ENCODE measurements around the gene GABBR2. TPM values are rescaled to one million over a fixed set of nuclear protein-coding genes. Genes with fewer than 3 reads are reported as not detected.

Gene GABBR2
- total and polyA plus RNA-seq, 2 donors = 0.04 to 0.53 TPM

DNA sequence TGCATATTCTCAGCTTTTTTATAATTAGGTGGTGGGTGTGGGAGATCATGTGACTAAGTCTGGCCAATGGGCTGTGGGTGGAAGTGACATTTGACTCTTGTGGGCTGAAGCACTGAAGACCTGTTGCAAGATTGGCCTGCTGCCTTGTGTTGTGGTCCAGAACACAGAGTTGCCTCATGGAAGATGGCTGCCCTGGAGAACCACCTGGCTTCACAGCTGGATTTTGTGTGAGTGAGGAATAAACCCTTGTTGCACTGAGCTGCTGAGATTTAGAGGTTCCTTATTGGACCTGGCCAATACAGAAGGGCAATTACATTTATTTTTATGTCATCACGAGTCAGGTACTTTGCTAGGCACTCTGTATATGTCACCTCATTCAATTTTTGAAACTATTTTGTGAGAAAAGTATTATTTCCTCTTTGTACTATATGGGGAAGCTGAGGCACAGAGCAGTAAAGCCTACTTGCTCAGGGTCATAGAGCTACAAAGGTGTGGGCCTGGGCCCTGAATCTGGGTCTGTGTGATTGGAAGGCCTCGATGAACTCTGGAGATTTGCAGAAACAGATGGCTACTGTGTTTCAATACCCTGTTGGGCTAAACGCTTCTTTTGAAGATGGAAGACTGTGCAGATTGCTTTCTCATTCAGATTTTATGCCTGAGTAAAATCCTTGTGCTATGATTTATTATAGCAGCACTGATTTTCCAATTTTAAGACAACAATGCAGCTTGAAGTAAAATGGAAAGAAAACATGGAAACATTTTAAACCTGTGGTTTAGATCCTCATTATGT is 382.1 kb downstream of the GABBR2 start:
- H3K27ac ChIP-seq (ENCODE audit: low read depth) = no peak overlapping the region
- no peak for DNase-seq (ENCODE audit: extremely low spot score)
- WGBS = 79% methylated on average over 3 of the region's 3 CpGs
- no peaks in the 10 kb centered on the region for H3K4me1 ChIP-seq (ENCODE audit: insufficient read depth)
- H3K4me3 ChIP-seq (ENCODE audit: low read depth, low read length) = no peak overlapping the region
- H3K36me3 ChIP-seq (ENCODE audit: insufficient read depth) = no peaks in the 10 kb centered on the region

DNA sequence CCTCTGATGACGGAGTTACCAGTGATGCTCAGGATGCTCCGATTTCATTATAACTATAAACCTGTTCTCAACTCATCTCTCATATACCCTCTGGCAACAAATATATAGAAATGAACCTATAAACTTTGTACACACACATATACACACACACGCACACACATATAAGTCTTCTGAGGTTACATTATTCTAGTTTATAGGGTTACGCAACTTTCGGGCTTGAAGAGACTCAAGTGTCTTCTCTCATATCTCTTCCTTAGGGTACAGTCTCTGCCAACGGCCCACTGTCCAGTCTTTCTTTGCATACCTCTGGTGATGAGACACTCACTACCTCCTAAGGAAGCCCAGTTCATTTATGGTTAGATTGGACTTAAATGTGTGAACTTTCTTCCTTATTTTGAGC is 383.9 kb downstream of the GABBR2 start:
- Histone ChIP-seq H3K36me3 (ENCODE audit: insufficient read depth) (no peaks in the 10 kb centered on the region), H3K27ac (ENCODE audit: low read depth) (no peak overlapping the region), H3K4me1 (ENCODE audit: insufficient read depth) (no peaks in the 10 kb centered on the region), H3K4me3 (ENCODE audit: low read depth, low read length) (no peak overlapping the region)
- DNase-seq (ENCODE audit: extremely low spot score) = no peak
- WGBS = 61% methylated on average over 6 of the region's 6 CpGs

DNA sequence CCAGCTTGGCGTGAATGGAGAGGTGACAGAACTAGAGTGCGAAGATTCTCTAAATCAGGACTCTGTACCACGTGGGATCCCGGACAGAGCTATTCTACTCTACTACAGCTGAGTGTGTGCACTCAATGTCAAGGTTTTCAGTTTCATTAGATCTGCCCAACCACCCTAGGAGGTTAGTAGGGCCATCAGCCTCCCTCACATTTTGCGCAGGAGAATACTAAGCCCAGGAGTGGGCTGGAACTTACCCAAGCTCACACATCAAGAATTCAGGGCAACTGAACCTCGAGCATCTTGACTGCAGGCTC is 385.0 kb downstream of the GABBR2 start:
- 92% methylated on average over 6 of the region's 6 CpGs for WGBS
- Histone ChIP-seq H3K4me1 (ENCODE audit: insufficient read depth) (no peaks in the 10 kb centered on the region), H3K36me3 (ENCODE audit: insufficient read depth) (no peaks in the 10 kb centered on the region), H3K27ac (ENCODE audit: low read depth) (no peak overlapping the region), H3K4me3 (ENCODE audit: low read depth, low read length) (no peak overlapping the region)
- DNase-seq (ENCODE audit: extremely low spot score) = no peak

DNA sequence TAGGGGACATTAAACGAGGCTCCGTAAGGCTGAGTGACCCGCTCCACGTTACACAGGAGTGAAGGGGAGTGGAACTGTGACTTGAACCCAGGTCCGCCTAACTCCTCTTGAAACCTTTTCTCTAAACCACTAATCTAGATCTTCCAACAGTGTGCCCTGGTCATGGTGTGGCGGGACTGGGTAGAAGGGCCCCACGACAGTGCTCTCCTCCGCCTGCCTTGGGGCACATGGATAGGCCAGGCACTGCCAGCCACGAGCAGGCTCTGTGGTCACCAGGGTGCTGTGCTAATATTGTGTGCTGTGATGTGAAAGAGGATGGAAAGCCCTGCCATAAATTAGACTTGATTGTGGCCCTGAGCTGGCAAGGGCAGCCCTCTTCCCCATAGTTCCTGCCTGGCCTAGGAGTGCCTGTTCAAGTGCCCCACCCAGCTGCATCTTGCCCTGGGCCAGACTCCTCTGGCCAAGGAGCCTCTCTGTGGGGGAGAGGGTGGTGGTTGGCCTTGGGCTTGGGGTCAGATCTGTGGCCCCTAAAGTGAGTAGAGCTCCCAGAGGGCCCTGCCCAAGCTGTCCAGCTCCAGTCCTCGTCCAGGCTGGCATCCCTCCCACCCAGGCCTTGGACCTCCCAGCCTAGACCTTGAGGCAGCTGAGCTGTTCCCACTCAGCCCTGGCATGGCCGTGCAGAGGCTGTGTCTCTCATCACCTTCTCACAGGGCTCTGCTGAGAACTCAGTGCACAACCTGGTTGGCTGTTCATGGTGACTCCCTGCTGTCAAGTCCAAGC is 385.5 kb downstream of the GABBR2 start:
- WGBS = 90% methylated on average over 11 of the region's 11 CpGs
- Histone ChIP-seq H3K4me1 (ENCODE audit: insufficient read depth) (no peaks in the 10 kb centered on the region), H3K27ac (ENCODE audit: low read depth) (no peak overlapping the region), H3K36me3 (ENCODE audit: insufficient read depth) (no peaks in the 10 kb centered on the region), H3K4me3 (ENCODE audit: low read depth, low read length) (no peak overlapping the region)
- no peak for DNase-seq (ENCODE audit: extremely low spot score)

DNA sequence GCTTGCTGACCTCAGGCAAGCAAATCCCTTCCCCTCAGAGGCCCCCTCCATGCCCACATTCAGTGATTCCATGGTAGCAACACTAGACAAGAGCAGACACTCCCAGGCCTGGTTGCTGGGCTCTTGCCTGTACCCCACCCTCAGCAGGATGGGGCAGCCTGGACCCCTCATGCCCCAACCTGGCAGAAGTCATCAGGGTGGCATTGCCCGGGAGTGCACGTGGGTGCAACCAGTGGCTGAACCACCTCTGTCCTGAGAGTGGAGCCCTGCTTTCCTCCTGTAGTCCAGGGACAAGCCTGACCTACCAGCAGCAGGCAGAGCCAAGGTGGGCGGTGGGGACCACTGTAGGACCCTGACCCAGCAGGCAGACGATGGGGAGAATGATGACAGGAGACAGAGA is 387.5 kb downstream of the GABBR2 start:
- WGBS = 86% methylated on average over 4 of the region's 4 CpGs
- no peak overlapping the region for H3K4me3 ChIP-seq (ENCODE audit: low read depth, low read length)
- DNase-seq (ENCODE audit: extremely low spot score) = no peak
- H3K27ac ChIP-seq (ENCODE audit: low read depth) = no peak overlapping the region
- no peaks in the 10 kb centered on the region for H3K4me1 ChIP-seq (ENCODE audit: insufficient read depth)
- H3K36me3 ChIP-seq (ENCODE audit: insufficient read depth) = no peaks in the 10 kb centered on the region

DNA sequence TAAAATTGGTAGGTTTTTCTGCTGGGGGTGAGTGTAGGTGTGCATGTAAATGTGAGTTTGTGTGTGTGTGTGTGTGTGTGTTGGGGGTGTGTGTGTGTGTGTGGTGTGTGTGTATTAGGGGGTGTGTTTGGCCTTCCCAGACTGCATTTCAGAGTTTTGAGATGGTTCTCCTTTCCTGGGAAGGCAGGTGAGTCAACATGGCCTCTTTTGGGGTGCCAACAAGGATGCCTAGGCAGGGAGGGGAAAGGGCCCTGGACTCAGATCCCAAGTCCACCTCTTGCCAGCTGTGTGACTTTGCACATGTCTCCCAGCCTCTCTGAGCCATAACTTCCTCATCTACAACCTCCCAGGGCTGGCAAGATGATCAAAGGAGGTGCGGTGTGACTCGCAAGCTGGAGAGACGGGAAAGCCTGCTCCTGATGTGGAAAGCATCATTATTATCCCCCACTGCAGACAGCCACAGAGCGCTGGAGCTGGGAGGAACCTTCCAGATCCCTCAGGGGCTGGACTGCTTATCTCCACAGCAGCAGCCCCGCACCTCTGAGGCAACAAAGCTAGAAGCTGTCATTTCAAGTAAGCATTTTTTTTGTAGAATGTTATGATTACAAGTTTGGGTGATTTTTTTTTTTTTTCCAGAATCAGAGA is 389.8 kb downstream of the GABBR2 start:
- no peak overlapping the region for H3K4me3 ChIP-seq (ENCODE audit: low read depth, low read length)
- WGBS = 61% methylated on average over 5 of the region's 5 CpGs
- H3K4me1 ChIP-seq (ENCODE audit: insufficient read depth) = no peaks in the 10 kb centered on the region
- DNase-seq (ENCODE audit: extremely low spot score) = no peak
- H3K27ac ChIP-seq (ENCODE audit: low read depth) = no peak overlapping the region
- H3K36me3 ChIP-seq (ENCODE audit: insufficient read depth) = no peaks in the 10 kb centered on the region

DNA sequence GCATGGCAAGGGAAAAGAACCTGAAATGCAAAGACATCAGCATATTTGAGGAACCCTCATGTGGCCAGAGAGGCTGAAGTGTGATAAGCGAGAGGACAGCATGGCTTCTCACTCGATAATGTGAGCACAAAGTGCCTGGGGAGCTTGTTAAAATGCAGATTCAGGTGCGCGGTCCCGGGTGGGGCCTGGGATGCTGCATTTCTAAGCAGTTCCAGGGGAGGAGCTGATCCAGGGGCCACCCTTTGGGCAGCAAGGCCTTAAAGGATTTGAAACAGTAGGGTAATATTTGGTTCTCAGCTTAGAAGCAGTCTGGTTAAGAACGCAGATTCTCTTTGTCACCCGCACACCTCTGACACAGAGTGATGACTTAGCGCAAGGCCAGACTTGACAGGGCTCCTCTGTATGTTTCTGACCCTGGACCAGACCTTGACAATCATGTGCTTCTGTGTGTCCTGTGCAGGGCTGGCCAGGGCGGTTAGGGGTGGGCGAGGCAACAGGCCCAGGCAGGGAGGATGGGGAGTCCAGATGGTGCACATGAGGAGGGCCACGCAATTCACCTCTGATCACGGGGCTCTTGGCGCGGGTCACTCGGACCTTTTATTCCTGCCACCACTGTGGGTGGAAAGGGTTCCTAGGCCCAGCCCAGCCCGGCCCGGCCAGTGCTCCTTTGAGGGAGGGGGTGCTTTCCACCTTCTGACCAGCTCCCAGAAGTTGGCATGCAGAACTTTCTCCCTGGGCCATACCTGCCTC is 390.5 kb downstream of the GABBR2 start:
- no peaks in the 10 kb centered on the region for H3K36me3 ChIP-seq (ENCODE audit: insufficient read depth)
- no peak overlapping the region for H3K4me3 ChIP-seq (ENCODE audit: low read depth, low read length)
- H3K4me1 ChIP-seq (ENCODE audit: insufficient read depth) = no peaks in the 10 kb centered on the region
- H3K27ac ChIP-seq (ENCODE audit: low read depth) = no peak overlapping the region
- 90% methylated on average over 17 of the region's 17 CpGs for WGBS
- DNase-seq (ENCODE audit: extremely low spot score) = no peak

DNA sequence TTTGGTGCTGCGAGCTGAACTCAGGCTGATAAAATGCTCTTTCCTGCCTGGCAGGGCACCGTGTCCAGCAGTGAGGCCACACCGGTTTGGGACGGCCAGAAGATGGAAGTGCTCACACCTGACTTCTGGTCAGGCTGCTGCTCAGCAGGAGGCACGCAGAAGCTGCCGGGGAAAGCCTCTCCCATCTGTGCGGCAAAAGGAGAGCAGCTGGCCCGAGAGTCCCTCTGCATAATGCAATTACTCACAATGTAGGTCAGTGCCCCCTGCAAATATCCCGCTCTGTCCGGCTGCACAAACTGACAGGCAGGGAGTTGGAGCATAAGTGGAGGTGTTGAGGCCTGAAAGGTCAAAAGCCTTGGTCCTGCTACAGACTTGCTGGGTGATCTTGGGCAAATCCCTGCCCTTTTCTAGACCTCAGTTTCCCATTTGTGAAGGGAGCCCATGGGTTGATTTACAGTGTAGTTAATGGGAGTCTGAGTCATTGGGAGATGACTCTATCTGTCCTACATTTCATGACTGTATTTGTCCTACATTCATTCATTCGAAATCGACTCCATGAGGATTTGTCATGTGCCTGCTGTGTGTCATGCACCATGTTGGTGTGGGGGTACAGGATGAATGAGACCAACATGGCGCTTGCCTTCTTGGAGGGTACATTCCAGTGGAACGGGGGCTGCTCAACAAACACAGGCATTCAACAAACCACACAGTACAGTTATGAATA is 391.4 kb downstream of the GABBR2 start:
- Histone ChIP-seq H3K4me1 (ENCODE audit: insufficient read depth) (no peaks in the 10 kb centered on the region), H3K4me3 (ENCODE audit: low read depth, low read length) (no peak overlapping the region), H3K36me3 (ENCODE audit: insufficient read depth) (no peaks in the 10 kb centered on the region), H3K27ac (ENCODE audit: low read depth) (no peak overlapping the region)
- 72% methylated on average over 14 of the region's 14 CpGs for WGBS
- DNase-seq (ENCODE audit: extremely low spot score) = no peak

DNA sequence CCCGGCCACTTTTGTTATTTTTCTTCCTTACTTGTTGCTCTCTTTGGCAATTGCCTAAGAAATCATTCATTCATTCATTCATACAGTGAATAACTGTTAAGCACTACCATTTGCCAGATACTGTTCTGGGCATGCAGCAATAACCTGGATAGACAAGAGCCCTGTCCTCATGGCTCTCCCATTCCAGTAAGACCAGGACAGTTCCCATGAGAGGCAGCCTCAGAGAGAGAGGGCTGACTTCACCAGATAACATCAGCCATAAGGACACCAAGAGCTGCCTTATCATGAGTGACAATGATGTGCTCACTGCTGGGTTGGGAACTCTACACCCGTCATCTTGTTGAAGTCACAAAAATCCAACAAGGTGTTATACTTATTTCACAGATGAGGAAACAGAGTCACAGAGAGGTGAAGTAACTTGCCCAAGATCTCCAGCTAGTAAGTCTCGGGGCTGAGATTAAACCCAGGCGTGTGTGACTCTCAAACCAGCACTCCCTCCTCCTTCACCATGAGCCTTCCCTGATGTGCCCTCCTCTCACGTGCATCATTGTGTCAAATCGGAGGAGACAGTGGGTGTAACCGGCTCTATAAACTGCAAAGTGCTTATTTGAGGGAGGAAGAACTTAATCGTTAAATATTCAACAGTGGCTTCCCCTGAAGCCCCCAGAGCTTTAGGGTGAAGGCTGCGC is 392.1 kb downstream of the GABBR2 start:
- H3K4me3 ChIP-seq (ENCODE audit: low read depth, low read length) = no peak overlapping the region
- no peaks in the 10 kb centered on the region for H3K36me3 ChIP-seq (ENCODE audit: insufficient read depth)
- 70% methylated on average over 9 of the region's 9 CpGs for WGBS
- no peak overlapping the region for H3K27ac ChIP-seq (ENCODE audit: low read depth)
- DNase-seq (ENCODE audit: extremely low spot score) = no peak
- no peaks in the 10 kb centered on the region for H3K4me1 ChIP-seq (ENCODE audit: insufficient read depth)

DNA sequence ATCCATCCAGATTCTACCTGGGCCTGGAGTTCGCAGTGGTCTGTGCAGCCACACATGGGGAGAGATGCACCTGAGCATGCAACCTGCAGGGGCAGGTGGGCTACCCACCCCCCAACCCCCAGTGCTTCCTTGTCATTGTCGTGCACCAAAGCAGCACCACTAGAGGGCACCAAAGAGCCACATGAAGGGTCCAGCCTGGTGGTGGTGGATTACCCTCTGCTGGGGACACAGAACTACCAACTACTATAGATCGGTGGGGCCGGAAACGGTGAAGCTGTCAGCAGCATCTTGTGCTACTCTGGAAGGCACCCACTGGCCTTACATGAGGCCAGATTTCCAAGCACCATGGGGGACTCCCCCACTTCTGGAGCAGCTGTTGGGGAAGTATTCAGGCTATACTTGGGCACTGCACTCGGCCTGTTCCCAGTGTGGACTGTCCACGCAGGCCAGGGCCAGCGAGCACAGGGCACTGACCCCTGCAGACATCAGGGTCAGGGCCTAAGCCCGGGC is 393.1 kb downstream of the GABBR2 start:
- H3K4me3 ChIP-seq (ENCODE audit: low read depth, low read length) = no peak overlapping the region
- H3K27ac ChIP-seq (ENCODE audit: low read depth) = no peak overlapping the region
- H3K36me3 ChIP-seq (ENCODE audit: insufficient read depth) = no peaks in the 10 kb centered on the region
- DNase-seq (ENCODE audit: extremely low spot score) = peak; percentile 54
- H3K4me1 ChIP-seq (ENCODE audit: insufficient read depth) = no peaks in the 10 kb centered on the region
- 35% methylated on average over 9 of the region's 9 CpGs for WGBS

DNA sequence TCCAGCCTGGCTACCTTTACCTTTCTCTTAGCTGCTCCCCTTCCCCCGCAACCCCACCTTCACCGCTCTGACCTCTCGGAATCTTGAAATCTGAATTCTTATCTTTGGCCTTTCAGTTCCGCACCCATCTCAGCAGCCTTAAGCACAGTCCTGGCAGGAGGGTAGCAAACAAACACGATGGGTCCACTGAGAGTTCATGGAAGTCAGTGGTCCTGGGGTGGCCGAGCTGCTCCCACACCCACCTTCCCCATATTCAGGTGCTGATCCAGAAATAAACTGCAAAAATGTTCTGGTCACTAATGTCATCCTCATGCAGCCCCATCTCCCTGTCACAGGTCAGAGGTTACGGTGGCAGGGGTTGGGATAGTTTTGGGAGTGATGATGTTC is 393.7 kb downstream of the GABBR2 start:
- Histone ChIP-seq H3K4me3 (ENCODE audit: low read depth, low read length) (no peak overlapping the region), H3K4me1 (ENCODE audit: insufficient read depth) (no peaks in the 10 kb centered on the region), H3K27ac (ENCODE audit: low read depth) (no peak overlapping the region), H3K36me3 (ENCODE audit: insufficient read depth) (no peaks in the 10 kb centered on the region)
- WGBS = 67% methylated on average over 7 of the region's 7 CpGs
- DNase-seq (ENCODE audit: extremely low spot score) = no peak

DNA sequence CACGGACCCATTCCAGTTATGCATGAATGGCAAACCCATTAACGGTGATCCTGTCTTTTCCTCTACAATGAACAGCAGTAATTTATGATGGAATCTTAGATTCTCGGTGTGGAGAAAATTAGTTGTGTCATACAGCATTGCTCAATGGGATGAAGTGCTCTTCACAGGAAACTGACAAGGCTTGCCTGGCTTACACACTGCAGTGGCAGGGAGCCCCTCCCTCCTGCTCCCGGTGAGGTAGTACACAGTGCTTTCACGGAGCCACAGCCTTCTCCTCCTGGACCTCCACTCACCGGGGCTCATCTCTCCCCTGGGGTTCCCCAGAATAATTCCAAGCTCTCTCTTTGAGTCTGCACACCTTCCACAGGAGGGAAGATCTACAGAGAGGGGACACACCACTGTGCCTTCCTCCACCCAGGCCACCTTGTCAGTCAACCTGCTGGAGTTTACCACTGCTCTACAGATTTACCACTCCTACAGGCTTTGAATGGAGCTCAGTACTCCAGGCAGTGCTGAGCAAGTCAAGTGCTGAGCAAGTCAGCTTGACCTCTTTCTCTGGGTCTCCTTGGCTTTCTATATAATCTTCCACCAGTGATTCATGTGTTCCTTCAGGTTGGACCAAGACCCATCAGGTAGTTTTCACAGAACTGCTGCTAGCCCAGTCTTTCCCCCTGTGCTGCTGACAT is 394.2 kb downstream of the GABBR2 start:
- H3K4me3 ChIP-seq (ENCODE audit: low read depth, low read length) = no peak overlapping the region
- WGBS = 50% methylated on average over 6 of the region's 6 CpGs
- H3K4me1 ChIP-seq (ENCODE audit: insufficient read depth) = no peaks in the 10 kb centered on the region
- no peaks in the 10 kb centered on the region for H3K36me3 ChIP-seq (ENCODE audit: insufficient read depth)
- no peak overlapping the region for H3K27ac ChIP-seq (ENCODE audit: low read depth)
- DNase-seq (ENCODE audit: extremely low spot score) = no peak

Measured in urinary bladder (tissue), 4 donors.